DND-41 (cell line): ENCODE results near the gene NPSR1.

Experiments
- ATAC-seq: fragments of 200-7000 bp; cut with Tn5 transposase; 3 replicates; pipeline ENCODE4 v1.9.1; 2021; ENCODE audit warnings: low read depth; ENCODE audit not compliant: insufficient read depth
- DNase-seq: peaks from one replicate; pipeline ENCODE4 v3.0.0-alpha.2; 2020
- H2AFZ ChIP-seq: 2 replicates; pipeline ENCODE4 v1.6.0; 2012; ENCODE audit warnings: low read depth, low read length
- H3K27ac ChIP-seq: 2 replicates; pipeline ENCODE4 v1.5.1; 2012; ENCODE audit warnings: low read length, inconsistent platforms
- H3K27me3 ChIP-seq: fragments of 200-600 bp; sonication (generic); 2 replicates; pipeline ENCODE4 v1.6.0; 2012; ENCODE audit warnings: low read length, mild to moderate bottlenecking, inconsistent platforms; ENCODE audit not compliant: insufficient read depth, poor library complexity
- H3K36me3 ChIP-seq: 2 replicates; pipeline ENCODE4 v1.5.1; 2012; ENCODE audit warnings: low read length, inconsistent platforms; ENCODE audit not compliant: insufficient read depth
- H3K4me1 ChIP-seq: 2 replicates; pipeline ENCODE4 v1.5.1; 2012; ENCODE audit warnings: mild to moderate bottlenecking, low read length; ENCODE audit not compliant: insufficient read depth
- H3K4me2 ChIP-seq: 2 replicates; pipeline ENCODE4 v1.6.0; 2012; ENCODE audit warnings: mild to moderate bottlenecking, moderate library complexity, low read length, inconsistent platforms; ENCODE audit not compliant: insufficient read depth
- H3K4me3 ChIP-seq, 2 experiments: fragments of 200-600 bp in 1 of 2; shearing (Covaris generic) in 1 of 2; 2 replicates each; pipeline ENCODE4 v1.5.1; 2012 to 2016; ENCODE audit warnings: inconsistent platforms in 2 of 2, low read length in 2 of 2, mild to moderate bottlenecking in 2 of 2, low read depth in 1 of 2, moderate library complexity in 1 of 2
- H3K79me2 ChIP-seq: 2 replicates; pipeline ENCODE4 v1.6.0; 2012; ENCODE audit warnings: low read length, inconsistent platforms; ENCODE audit not compliant: insufficient read depth
- H3K9ac ChIP-seq: 2 replicates; pipeline ENCODE4 v1.6.0; 2012; ENCODE audit warnings: low read depth, mild to moderate bottlenecking, inconsistent platforms, low read length, moderate library complexity
- H3K9me3 ChIP-seq: 2 replicates; pipeline ENCODE4 v1.5.1; 2012; ENCODE audit warnings: low read length, moderate library complexity, mild to moderate bottlenecking, inconsistent platforms; ENCODE audit not compliant: insufficient read depth, severe bottlenecking
- H4K20me1 ChIP-seq: 2 replicates; pipeline ENCODE4 v1.6.0; 2012; ENCODE audit warnings: low read length; ENCODE audit not compliant: insufficient read depth
- CTCF ChIP-seq: IDR thresholded peaks from 2 replicates; pipeline ENCODE4 v1.5.1; 2012; ENCODE audit warnings: borderline replicate concordance, low read length, moderate library complexity, mild to moderate bottlenecking; ENCODE audit not compliant: poor library complexity, severe bottlenecking; ENCODE audit errors: extremely low read depth
- EZH2 ChIP-seq: IDR thresholded peaks from 3 replicates; pipeline ENCODE4 v1.6.1; 2012; ENCODE audit warnings: borderline replicate concordance, low read depth, mild to moderate bottlenecking, moderate library complexity, low read length, inconsistent platforms; ENCODE audit not compliant: severe bottlenecking

Gene NPSR1

GRCh38 chr7:34759477-34760125 lies 101.6 kb downstream of the NPSR1 start:
- ATAC-seq (no peak), DNase-seq (no peak)
- TF ChIP-seq CTCF (peak; percentile 55), EZH2 (no peak)
- Histone ChIP-seq H4K20me1 (no peaks in the 10 kb centered on the region), H2AFZ (no peak overlapping the region), H3K79me2 (no peaks in the 10 kb centered on the region), H3K4me2 (no peak overlapping the region), H3K4me1 (no peaks in the 10 kb centered on the region), H3K27me3 (no peaks in the 10 kb centered on the region), H3K4me3 (no peak overlapping the region), H3K9ac (no peak overlapping the region), H3K36me3 (no peaks in the 10 kb centered on the region), H3K27ac (no peak overlapping the region), H3K9me3 (no peaks in the 10 kb centered on the region)

- Histone ChIP-seq H3K9ac (no peak overlapping the region), H3K27me3 (no peaks in the 10 kb centered on the region), H3K4me2 (no peak overlapping the region), H3K36me3 (no peaks in the 10 kb centered on the region), H3K4me1 (no peaks in the 10 kb centered on the region), H4K20me1 (no peaks in the 10 kb centered on the region), H3K9me3 (no peaks in the 10 kb centered on the region), H2AFZ (no peak overlapping the region), H3K4me3 (no peak overlapping the region), H3K27ac (no peak overlapping the region), H3K79me2 (no peaks in the 10 kb centered on the region)
- DNase-seq (no peak), ATAC-seq (no peak)
- TF ChIP-seq EZH2 (no peak), CTCF (no peak)
Measured at GRCh38 chr7:34760271-34760670, 102.3 kb downstream of the NPSR1 start.

GRCh38 chr7:34761206-34761605 lies 103.2 kb downstream of the NPSR1 start:
- no peaks in the 10 kb centered on the region for H4K20me1 ChIP-seq
- no peaks in the 10 kb centered on the region for H3K79me2 ChIP-seq
- H3K4me1 ChIP-seq: no peaks in the 10 kb centered on the region
- no peaks in the 10 kb centered on the region for H3K27me3 ChIP-seq
- ATAC-seq (no peak), DNase-seq (no peak)
- H3K9ac ChIP-seq: no peak overlapping the region
- no peak overlapping the region for H3K4me3 ChIP-seq
- H3K4me2 ChIP-seq: no peak overlapping the region
- TF ChIP-seq EZH2: no peak
- TF ChIP-seq CTCF: no peak
- H2AFZ ChIP-seq: no peak overlapping the region
- H3K27ac ChIP-seq: no peak overlapping the region
- no peaks in the 10 kb centered on the region for H3K36me3 ChIP-seq
- no peaks in the 10 kb centered on the region for H3K9me3 ChIP-seq
